Measurements from ENCODE around the gene GLP2R.

DNA sequence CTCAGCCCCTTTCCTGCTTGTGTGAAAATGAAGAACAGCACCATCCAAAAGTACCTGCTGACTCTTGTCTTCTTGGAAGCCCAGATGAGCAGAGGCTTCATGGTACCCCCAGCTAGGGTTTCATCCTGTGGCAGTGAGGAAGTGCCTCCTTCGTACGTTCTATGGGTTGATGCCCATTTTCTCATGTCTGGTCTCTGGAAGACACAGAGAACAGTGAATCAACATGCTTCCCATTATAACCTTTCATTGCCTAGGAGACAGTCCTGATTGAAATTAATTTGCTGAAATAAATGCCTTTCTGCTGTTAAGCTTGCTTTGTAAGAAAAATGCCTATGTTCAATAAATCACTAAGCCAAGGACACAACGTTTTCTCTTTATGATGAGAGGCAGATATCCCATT, 42.8 kb downstream of the GLP2R start:
- TF ChIP-seq, protein P1, sequence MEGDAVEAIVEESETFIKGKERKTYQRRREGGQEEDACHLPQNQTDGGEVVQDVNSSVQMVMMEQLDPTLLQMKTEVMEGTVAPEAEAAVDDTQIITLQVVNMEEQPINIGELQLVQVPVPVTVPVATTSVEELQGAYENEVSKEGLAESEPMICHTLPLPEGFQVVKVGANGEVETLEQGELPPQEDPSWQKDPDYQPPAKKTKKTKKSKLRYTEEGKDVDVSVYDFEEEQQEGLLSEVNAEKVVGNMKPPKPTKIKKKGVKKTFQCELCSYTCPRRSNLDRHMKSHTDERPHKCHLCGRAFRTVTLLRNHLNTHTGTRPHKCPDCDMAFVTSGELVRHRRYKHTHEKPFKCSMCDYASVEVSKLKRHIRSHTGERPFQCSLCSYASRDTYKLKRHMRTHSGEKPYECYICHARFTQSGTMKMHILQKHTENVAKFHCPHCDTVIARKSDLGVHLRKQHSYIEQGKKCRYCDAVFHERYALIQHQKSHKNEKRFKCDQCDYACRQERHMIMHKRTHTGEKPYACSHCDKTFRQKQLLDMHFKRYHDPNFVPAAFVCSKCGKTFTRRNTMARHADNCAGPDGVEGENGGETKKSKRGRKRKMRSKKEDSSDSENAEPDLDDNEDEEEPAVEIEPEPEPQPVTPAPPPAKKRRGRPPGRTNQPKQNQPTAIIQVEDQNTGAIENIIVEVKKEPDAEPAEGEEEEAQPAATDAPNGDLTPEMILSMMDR (IDR thresholded peaks at IDR 0.05), result no peak
- TF ChIP-seq, protein P2, sequence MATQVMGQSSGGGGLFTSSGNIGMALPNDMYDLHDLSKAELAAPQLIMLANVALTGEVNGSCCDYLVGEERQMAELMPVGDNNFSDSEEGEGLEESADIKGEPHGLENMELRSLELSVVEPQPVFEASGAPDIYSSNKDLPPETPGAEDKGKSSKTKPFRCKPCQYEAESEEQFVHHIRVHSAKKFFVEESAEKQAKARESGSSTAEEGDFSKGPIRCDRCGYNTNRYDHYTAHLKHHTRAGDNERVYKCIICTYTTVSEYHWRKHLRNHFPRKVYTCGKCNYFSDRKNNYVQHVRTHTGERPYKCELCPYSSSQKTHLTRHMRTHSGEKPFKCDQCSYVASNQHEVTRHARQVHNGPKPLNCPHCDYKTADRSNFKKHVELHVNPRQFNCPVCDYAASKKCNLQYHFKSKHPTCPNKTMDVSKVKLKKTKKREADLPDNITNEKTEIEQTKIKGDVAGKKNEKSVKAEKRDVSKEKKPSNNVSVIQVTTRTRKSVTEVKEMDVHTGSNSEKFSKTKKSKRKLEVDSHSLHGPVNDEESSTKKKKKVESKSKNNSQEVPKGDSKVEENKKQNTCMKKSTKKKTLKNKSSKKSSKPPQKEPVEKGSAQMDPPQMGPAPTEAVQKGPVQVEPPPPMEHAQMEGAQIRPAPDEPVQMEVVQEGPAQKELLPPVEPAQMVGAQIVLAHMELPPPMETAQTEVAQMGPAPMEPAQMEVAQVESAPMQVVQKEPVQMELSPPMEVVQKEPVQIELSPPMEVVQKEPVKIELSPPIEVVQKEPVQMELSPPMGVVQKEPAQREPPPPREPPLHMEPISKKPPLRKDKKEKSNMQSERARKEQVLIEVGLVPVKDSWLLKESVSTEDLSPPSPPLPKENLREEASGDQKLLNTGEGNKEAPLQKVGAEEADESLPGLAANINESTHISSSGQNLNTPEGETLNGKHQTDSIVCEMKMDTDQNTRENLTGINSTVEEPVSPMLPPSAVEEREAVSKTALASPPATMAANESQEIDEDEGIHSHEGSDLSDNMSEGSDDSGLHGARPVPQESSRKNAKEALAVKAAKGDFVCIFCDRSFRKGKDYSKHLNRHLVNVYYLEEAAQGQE (IDR thresholded peaks at IDR 0.05; ENCODE audit: insufficient read depth in 1 of 2, low read depth in 2 of 2, low read length in 1 of 2), result no peak
- TF ChIP-seq POLR2AphosphoS5 (IDR thresholded peaks at IDR 0.05; ENCODE audit: low read depth, low read length), result no peak
- TF ChIP-seq SIN3A (IDR thresholded peaks at IDR 0.05; ENCODE audit: borderline replicate concordance, insufficient read depth, low read depth, low read length), result no peak

Data from Panc1 (cell line).